IPS DF 4.7 (cell line): Measurements from ENCODE around the gene SPOCD1.

ENCODE experiments used
- DNase-seq: peaks from one replicate; pipeline ENCODE4 v3.0.0-alpha.2; 2013; ENCODE audit warnings: low spot score; ENCODE audit errors: extremely low read depth

Gene SPOCD1

DNA sequence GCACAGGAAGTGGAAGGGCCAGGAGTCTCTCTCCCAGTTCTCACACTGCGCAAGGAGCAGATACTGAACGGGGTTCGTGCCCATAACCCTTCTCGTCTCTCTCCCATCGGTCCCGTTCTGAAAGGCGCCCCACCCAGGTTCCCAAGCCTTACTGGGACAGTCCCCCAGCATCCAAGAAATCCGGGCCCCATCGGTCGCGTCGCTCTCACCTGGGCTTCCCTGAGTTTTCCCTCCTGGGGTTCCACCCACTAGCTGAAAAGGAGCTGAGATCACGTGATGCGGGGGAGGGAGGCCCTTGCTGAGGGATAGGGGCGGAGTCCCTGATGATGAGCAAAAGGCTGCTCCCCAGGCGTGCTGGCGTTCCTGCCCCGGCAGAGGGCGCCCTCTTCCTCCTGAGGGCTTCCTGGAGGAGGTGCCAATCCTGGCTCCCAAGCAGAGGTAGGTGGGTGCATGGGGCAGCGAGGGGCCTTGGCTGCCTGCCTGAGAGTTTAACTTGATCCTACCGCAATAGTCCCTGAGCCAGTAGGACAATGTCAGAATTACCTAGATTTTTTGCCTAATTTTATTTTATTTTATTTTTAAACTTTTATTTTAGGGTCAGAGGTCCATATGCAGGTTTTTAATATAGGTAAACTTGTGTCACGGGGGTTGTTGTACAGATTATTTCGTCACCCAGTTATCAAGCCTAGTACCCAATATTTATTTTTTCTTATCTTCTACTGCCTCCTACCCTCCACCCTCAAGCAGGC lies at the start of gene SPOCD1:
TSS of gene SPOCD1 (minus strand) at position 271 of the 749 bp plus-strand sequence. CDS start 689 bp downstream, outside the sequence.
- DNase-seq = peak; percentile 74

- DNase-seq = no peak
Measured at GRCh38 chr1:31862071-31862470, 46.2 kb upstream of the SPOCD1 start.

DNA sequence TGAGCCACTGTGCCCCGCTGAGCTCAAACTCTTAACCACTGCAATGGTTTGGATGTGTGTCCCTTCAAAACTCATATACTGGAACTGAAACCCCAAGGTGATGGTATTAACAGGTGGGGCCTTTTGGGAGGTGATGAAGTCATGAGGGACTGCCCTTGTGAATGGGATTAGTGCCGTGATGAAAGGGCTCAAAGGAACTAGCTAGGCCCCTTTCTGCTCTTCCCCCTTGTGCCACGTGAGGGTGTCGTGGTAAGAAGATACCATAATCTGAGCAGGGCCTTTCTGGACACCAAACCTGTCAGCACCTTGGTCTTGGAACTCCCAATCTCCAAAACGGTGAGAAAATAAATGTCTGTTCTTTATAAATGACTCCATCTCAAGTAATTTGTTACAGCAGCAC lies 45.5 kb upstream of the SPOCD1 start:
- no peak for DNase-seq

- DNase-seq = no peak
Measured at GRCh38 chr1:31860581-31860980, 44.8 kb upstream of the SPOCD1 start.

- DNase-seq = no peak
Measured at GRCh38 chr1:31859719-31860118, 43.9 kb upstream of the SPOCD1 start.

GRCh38 chr1:31859044-31859443 lies 43.2 kb upstream of the SPOCD1 start:
- DNase-seq = no peak

DNA sequence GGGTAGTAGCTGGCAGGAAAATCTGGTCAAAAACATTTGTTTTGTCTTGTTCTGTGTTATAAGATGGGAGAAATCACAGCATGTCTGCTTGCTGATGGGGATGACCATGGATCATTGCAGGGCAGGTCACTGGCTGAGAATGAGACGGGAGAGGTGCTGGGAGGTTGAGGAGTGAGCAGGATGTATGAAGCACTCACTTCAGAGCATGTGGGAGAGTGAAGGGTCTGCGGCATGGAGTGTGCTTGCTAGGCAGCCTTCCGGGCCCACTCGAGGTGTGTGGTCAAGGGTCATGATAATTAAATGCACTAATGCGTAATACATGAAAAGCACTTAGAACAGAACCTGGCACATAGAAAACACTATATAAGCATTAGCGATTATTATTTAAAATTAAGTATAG lies 42.0 kb upstream of the SPOCD1 start:
- DNase-seq = no peak

DNA sequence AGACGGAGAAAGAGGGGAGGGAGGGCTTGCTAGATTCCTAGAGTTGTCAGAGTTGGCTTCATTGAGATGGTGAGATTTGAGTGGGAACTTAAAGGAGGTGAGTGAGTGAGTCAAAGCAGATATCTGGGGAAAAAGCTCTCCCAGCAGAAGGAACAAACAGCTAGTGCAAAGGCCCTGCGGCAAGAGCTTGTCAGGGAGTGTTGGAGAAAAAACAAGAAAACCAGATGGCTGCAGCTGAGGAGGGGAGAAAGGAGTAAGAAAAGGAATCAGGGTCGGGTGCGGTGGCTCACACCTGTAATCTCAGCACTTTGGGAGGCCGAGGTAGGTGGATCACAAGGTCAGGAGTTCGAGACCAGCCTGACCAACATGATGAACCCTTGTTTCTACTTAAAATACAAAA lies 40.3 kb upstream of the SPOCD1 start:
- no peak for DNase-seq

- no peak for DNase-seq
Measured at GRCh38 chr1:31855038-31855845, 39.4 kb upstream of the SPOCD1 start.

DNA sequence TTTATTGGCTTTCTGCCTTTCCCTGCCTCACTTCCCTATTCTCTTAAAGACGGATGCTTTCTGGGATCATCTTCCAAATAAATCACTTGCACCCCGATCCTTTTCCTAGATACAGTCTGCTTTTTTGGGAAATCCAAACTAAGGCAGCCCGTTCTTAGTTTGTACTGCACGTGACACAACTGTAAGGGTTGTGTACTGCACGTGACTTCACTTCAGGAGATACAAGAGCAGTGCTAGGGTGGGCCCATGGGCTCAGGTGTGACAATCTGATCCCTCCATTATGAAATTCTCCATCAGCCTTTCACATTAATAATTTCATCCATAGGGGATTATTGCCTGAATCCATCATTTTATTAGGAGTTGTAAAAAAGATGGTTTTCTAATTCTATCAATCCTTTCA lies 33.8 kb upstream of the SPOCD1 start:
- DNase-seq = no peak

DNA sequence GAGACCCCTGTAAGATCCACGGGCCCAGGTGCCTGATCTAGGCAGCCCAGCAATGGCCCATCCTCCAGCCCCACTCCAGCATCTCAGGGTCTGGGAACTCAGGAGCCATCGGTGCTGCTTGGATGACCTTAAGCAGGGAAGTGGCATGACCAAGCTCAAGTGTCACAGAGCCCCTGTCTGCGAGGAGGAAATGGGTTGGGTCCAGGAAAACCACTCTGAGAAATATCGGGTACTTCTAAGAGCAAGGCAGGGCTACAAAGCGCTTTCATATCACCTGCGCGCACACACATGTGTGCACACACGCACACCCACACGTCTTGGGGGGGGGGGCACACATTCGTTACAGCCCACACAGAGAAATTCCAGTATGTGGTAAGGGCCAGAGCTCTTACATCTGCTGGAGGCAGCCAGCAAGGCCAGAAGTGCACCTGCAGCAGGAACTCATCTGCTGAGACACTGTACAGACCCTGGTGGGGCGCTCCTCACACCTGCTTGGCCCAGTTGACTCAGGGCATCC lies 32.6 kb upstream of the SPOCD1 start:
- no peak for DNase-seq

GRCh38 chr1:31846484-31846883 lies 30.7 kb upstream of the SPOCD1 start:
- DNase-seq = no peak

DNA sequence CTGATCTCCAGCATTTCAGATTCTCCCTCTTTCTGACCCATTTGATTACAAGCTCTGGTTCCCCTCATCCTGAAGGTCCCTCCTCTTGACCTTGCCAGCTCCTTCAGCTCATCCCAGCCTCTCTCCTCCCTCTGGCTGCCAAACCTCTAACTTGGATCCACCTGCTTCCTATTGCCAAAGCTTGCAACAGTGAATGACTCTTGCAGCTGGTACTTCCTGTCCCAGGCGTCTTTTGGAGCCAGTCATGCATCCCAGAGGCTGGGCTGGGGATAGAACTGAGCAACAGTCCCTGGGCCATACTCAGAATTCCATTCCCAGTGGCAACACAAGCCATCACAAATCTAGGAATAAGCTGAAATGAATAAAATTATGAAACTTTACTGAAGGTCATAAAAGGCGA lies 27.7 kb upstream of the SPOCD1 start:
- no peak for DNase-seq

DNA sequence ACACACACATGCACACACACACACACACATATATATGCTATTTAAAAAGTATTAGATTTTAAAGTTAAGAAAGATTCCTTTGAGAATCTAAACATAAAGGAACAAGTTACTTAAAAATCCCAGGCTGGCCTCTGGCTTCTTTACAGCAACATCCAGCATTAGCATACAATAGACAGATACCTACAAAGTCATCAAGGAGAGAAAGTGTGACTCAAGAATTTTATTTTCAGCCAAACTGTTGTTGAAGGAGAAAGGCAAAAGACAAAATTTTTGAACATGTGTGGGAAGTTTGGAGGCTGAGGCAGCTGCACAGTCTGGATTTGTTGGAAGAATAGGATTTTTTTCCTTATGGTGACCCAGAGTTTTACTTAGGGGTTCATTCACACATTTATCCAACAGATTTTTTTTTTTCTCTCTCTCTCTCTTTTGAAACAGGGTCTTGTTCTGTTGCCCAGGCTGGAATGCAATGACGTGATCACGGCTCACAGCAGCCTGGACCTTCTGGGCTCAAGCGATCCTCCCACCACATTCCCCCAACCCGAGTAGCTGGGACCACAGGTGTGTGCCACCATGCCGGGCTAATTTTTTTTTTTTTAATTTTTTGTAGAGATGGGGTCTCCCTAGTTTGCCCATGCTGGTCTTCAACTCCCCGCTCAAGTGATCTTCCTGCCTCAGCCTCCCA lies 24.0 kb upstream of the SPOCD1 start:
- DNase-seq = no peak

DNA sequence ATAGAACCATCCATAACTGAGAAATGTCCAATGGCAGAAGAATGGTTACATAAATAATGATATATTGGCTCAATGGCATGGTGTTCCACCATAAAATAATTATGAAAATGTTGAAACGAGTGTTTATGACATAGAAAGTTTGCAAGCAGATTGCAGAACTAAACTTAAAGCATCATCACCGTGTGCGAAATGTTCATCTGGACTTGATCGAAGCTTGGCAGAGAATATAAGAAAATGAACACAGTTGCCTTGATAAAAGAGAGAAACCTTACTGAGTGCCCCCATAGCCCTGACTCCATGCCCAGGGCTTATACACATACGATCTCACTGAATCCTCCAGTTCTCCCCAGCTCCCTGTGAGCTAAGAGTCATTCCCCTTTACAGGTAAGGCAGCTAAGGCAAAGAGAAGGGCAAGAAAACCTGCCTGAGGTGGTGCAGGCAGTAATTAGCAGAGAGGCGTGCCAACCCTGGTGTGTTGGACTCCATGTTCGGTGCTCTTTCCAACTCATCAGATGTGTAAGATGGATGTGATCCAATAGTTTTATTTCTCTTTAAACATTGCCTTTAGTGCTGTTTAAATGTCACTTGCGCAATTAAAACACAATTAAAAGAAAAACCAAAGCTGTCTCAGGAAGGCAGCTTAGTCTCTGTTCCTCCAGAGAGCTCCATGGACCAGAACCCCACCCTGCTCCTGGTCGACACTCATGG lies 21.8 kb upstream of the SPOCD1 start:
- DNase-seq = no peak

- no peak for DNase-seq
Measured at GRCh38 chr1:31836638-31837037, 20.8 kb upstream of the SPOCD1 start.

DNA sequence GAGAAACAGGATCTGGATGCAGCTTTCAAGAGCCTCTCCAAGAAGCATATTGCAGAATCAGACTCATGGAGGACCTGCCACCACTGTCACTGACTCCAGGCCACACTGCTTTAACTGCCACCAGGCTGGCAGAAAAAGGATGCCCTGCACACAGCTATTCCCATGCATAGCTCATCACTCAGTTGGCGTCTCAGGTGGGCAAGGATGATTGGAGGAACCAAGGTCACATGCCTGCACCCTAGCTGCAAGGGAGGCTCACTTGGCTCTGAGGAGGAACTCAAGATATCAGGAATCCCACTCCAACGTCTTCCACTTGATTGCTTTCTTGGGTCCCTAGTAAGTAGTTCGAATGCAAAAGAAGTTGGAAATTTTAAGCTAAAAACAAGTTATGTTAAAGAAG lies 19.6 kb upstream of the SPOCD1 start:
- no peak for DNase-seq

- DNase-seq = no peak
Measured at GRCh38 chr1:31834501-31834900, 18.7 kb upstream of the SPOCD1 start.

DNA sequence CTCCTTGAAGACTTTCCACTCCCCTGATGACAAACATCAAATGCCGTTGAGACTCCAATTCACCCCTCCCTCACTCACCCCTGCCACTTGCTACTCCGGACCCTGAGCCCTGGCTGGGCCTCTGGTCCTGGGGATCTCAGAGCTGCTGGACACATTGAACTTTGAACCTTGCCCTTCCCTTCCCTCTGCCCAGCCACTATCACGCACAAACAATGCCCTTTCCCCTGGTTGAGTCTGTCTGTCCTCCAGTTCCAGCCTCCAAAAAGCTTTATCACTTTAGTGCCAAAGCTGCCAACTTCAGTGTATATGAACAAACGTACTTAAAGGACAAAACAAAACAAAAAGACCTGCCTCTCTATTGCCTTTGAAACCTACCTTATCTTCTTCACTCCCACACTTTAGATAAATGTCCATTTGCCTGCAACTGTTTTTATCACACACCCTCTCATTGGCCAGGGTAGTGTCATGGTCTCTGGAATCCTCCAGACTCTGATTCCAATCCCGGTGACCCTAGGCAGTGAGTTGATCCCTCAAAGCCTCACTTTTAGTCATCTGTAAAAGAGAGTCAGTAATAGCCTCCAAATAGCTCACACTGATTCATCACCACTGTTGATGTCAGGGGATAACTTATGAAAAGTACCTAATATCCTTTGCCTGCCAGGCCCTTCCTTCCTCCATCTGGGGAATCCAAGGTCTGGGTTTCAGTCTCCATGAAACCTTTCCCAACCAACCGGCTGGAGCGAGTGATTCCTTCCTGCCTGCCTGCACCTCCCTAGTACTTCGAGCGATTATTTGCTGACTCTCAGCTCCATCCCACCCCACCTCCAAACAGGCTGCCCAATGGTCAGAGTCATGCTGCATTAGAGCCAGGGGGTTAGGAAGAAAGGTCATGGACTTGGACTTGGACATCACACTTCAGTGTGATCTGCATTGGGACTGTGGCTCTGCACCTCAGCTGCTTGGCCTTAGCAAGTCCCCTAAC lies 15.9 kb upstream of the SPOCD1 start:
- DNase-seq = no peak

DNA sequence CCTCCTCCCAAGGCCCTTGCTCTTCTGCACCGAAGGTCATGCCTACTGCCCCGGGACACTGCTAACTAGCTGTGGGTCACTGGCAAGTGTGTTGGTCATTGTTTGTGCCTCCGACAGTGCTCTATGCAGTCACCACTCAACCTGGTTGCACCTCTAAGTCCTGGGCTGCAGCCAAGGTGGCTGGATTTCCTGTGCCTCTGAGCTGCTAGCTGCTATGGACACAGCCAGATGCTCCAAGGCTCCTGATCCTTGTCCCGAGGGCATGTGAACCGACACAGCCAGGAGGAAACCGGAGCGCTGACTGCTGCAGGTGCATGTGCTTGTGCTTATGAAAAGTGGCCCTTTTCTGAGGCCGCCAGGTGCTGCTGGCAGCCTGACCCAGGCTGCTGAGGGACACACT lies 14.7 kb upstream of the SPOCD1 start:
- no peak for DNase-seq
